GM18502 (cell line): ENCODE measurements around the gene GORASP1.

ENCODE experiments used
- ATAC-seq: cut with Tn5 transposase; IDR thresholded peaks from one replicate; pipeline ENCODE4 v1.9.1; 2021; ENCODE audit warnings: mild to moderate bottlenecking; ENCODE audit not compliant: unreplicated experiment, poor library complexity

Gene GORASP1

GRCh38 chr3:39107388-39108199 is at the start of gene GORASP1, which contains the start of gene TTC21A:
TSS of gene GORASP1 (minus strand) at chr3:39107627. CDS start at chr3:39107541, 86 bp downstream.
TSS of gene TTC21A (plus strand) at chr3:39107680. CDS start at chr3:39107838, 158 bp downstream.
- peak; percentile 54 for ATAC-seq

- ATAC-seq: no peak
Observed at GRCh38 chr3:39156421-39156820, 49.0 kb upstream of the GORASP1 start.

- no peak for ATAC-seq
Observed at GRCh38 chr3:39154280-39155021, 47.0 kb upstream of the GORASP1 start.

GRCh38 chr3:39153977-39154279 is 46.5 kb upstream of the GORASP1 start:
- ATAC-seq: no peak

- ATAC-seq: no peak
Observed at GRCh38 chr3:39150803-39151631, 43.6 kb upstream of the GORASP1 start.

- ATAC-seq: no peak
Observed at GRCh38 chr3:39150148-39150802, 42.8 kb upstream of the GORASP1 start.

GRCh38 chr3:39149498-39150147 is 42.2 kb upstream of the GORASP1 start:
- no peak for ATAC-seq

- peak; percentile 15 for ATAC-seq
Observed at GRCh38 chr3:39149059-39149455, 41.6 kb upstream of the GORASP1 start.

GRCh38 chr3:39148435-39149058 is 41.1 kb upstream of the GORASP1 start:
- ATAC-seq: no peak

- ATAC-seq: peak; percentile 27
Observed at GRCh38 chr3:39147711-39148434, 40.4 kb upstream of the GORASP1 start.

- ATAC-seq: no peak
Observed at GRCh38 chr3:39146611-39147591, 39.5 kb upstream of the GORASP1 start.

GRCh38 chr3:39146083-39146501 is 38.7 kb upstream of the GORASP1 start:
- ATAC-seq: no peak

GRCh38 chr3:39144748-39145380 is 37.4 kb upstream of the GORASP1 start:
- no peak for ATAC-seq

GRCh38 chr3:39144095-39144747 is 36.8 kb upstream of the GORASP1 start:
- no peak for ATAC-seq

GRCh38 chr3:39143051-39143885 is 35.8 kb upstream of the GORASP1 start:
- ATAC-seq: no peak

- ATAC-seq: no peak
Observed at GRCh38 chr3:39142067-39142466, 34.6 kb upstream of the GORASP1 start.
